T1000 (cell line): ENCODE measurements around the gene SOCS7.

Experiments
- DNase-seq: peaks from one replicate; lab custom pipeline; 2025; ENCODE audit warnings: mixed read lengths; lab: John Stamatoyannopoulos, UW

Gene SOCS7

DNA sequence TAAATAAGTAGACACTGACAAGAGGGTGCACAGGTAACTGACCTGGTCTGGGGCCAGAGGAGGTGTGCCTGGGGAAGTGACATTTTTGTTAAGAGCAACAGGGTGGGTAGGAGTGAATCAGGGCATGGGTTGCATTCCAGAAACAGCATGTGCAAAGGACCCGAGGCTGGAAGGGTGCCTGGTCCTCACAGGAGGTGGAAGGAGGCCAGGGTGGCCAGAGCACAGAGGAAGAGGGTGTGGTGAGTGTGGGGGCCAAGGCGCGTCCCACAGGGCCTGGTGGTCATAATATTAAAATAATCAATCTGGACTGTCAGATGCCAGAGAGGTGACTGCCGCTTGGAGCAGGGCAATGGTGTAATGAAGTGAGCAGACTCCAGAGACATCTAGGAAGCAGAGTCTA, 90.9 kb downstream of the SOCS7 start:
- DNase-seq: no peak

DNA sequence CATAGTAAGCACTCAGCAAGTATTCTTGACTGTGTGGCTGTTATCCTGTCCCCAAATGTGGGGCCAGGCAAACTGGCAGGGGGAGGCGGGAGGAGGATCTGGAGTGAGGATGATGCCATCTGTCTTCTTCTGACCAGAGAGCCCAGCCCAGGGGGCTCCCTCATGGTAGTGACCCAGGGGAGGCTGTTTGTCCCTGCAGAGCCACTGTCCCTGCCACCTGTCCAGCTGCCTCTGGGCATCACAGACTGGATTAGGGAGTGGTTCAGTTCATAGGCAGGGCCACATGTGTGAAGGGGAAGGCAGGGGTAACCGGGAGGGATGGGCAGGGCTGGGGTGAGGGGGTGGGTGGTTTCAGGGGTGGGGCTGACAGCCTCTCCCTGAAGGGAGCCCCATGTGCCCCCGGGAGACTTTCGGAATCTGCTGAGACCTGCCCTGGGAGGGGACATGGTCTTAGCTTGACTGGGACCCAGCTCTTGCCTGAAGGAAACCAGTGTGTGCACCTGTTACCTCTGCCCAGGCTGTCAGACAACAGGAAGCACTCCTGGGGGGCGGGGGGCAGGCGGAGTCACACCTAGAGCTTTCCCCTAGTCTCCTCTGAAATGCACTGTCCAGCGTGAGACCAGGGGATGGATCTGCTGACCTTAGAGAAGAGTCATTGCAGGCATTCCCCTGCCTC, 91.8 kb downstream of the SOCS7 start:
- DNase-seq: no peak

DNA sequence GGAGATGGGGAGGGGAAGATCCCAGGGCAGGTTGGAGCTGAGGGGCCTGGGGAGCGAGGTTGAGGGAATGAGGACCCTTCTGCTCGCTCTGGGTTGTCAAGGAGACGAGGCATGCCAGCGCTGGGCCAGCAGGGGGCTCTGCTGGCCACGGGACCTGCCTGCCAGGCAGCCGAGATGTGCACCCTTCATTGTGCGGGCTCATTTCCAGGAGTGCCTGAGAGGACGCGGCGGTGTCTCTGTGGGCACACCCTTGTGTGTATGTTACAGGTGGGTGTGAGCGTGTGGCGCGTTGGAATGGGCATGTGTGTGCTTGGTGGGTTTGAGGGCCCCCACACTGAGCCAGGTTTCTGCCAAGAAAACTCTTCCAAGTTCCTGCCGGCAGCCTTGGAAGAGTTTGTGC, 92.5 kb downstream of the SOCS7 start:
- DNase-seq: peak; percentile 33

DNA sequence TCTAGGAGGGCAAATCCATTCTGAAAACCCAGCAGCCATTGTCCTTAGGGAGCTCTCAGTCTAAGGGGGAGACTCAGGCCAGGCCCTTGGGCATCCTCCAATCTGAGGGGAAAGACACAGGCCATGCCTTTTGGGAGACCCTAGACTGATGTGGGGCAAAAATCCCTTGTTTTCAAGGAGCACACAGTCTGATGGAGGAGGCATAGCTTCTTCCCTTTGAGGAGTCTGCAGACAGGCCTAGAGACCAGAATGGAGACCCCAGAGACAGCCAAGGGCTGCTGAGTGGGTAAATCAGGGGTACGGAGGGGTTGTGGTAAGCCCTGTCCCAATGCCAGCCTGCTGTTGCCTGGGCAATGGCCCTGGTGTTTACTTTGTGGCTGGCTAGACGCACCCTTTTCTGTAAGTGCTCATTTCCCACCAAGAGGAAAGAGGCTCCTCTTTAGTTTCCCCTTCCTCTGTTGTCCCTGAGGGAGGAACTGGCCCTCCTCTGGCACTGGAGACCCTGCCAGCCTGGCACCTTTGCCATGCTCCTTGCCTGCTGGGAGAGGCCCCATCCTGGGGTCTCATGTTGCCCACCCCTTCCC, 96.0 kb downstream of the SOCS7 start:
- no peak for DNase-seq

DNA sequence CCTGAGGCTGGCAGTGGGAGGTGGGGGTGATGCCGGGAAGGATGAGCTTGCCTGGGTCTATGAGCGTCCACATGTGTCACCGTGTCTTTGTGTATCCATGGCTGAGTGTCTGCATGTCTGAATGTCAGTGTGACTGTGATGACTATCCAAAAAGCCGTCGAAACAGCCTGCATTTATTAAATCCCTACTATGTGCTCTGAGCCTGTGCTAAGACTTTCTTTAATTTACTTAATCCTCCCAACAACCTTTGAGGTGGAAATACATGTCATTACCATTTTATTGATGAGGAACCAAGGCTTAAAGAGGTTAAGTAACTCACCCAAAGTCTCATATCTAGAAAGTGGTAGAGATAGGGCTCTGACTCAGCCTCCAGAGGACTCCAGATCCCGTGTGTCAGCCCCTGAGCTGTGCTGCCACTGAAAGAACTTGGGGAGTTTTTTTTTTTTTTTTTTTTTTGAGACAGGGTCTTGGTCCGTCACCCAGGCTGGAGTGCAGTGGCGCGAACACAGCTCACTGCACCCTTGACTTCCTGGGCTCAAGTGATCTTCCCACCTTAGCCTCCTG, 96.6 kb downstream of the SOCS7 start:
- DNase-seq: no peak

DNA sequence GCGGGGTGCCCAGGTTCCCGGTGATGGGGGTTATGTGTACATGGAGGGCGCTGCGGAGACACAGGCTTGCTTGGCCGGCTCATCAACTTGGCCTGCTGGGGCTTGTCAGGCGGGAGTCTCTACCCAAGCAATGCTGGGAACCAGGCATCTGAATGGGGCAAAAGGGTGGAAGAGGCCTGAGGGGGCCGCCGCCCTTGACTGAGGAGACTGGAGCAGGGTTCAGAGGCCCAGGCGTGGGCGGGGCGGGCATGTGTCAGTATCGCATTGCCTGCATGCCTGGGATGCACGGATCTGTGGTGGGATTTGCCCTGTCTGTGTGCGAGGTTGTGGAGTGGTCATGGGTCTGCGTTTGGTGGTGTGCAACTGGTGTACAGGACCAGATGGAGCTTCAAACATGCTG, 97.7 kb downstream of the SOCS7 start:
- no peak for DNase-seq

DNA sequence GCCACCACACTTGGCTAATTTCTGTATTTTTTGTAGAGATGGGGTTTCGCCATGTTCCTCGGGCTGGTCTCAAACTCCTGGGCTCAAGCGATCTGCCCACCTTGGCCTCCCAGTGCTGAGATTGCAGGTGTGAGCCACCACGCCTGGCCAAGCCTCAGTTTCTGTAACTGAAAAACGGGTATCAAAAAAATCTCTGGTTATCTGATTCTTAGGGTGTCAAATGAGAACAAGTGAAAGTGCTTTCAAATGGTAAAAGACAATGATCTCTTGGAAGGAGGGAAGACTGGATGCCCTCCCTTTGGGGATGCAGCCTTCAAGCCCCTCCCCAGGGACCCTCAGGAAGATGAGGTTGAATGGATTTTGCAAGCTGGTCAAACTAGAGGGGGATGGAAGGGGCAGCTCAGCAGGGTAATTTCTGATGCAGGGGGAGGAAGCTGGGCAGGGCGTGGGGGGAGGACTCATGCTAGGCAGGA, 98.9 kb downstream of the SOCS7 start:
- no peak for DNase-seq

DNA sequence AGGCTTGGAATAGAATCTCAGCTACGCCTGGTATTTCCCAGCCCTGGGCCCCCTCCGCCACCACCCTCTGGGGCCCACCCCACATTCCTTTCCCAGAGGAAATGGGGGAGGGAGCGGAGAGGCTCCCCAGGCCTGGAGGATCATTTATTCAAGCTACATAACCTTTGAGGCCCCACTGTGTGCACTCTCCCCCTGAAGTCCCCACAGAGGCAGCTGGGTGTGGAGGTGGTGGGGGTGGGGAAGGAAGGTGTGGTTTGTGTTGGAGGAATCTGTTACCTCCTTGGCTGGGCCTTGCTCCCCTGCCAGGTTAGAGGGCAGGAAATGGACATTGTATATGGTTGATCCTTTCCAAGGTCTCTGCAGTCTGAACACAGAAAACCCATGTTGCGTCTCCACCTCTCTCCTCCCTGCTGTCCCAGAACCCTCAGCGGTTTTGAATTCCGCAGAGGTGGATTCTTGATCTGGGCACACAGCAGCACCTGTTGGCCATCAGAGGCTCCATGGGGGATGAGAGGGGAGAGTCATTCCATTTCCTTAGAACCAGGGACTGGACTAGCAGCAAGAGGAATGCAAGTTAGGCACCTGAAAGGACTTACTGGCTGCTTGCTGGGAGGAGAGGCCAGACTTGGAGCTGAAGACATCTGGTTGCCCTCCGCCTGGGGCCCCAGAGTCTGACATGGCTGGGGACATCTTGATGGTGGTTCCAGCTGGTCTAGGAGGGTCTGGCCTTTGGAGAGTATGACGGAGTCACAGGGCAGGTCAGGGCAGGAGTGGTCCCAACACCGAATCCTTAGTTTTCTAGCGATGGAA, 99.6 kb downstream of the SOCS7 start:
- no peak for DNase-seq

DNA sequence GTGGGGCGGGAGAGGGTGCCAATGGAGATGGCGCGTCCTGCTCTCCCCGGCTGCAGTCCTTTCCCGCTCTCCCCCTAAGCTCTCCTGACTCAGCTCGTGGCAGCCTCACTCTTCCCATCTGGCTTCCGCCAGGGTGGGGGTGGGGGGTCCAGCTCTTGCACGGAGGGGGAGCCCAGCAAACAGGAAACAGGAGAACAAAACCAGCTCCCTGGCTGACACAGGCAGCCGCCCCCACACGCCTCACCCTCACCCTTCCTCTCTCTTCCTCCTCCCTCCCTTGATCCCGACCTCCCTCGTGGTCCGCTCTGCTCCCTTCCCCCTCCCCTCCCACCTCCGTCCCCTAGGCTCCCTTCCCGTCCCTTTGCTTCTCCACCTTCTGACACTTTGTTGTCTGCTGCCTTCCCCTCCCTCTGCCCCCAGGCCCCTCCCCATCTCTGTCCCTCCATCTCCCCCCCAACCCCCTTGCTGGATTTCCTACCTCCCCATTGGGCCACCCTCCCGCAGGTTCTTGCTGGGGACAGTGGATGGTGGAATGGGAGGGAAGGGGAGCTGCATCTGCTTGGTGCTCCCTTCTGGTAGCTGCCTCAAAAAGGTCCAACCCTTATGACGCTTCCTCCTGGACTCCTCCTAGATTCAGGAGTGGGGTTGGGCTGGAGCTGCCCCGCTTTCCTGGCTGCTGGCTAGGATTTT, 100.3 kb downstream of the SOCS7 start:
- DNase-seq: no peak

DNA sequence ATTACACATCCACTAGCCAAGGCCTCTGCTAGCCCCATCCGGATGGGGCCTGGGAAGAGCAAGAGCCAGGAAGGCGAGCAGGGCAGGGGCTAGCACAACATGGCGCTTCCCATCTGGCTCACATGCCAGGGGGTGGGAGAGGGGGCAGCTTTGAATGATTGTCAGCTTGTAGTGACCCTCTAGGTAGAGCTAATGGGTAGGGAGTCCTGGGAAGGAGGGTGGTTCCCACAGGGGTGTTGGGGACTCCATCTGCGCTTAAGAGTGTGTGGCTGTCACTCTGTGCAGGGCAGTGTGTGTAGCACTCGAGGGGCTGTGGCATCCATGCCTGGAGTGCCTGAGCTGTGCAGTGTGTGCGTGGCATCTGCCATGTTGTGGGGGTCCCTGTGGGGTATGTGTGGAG, 101.1 kb downstream of the SOCS7 start:
- DNase-seq: no peak

DNA sequence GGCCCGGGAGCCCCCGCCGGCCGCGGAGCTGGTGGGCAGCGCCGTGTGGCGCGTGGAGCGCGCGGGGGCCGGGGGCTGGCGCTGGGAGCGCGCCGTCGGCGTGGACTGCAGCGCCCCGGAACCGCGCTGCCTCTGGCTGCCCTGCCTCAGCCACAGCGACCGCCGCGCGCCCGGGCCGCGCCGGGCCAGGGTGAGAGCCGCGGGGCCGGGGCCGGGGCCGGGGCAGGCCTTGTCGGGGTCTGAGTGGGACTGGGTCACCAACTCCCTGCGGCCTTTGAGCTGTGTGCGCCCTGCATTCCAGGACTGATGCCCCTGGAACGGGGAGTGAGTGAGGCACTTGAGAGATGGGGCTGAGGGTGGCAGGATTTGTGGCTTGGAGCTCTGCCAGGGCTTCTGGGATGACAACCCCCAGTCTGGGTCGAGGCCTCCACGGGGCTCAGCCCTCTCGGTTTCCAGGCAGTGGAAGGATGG, 102.3 kb downstream of the SOCS7 start:
- peak; percentile 40 for DNase-seq

DNA sequence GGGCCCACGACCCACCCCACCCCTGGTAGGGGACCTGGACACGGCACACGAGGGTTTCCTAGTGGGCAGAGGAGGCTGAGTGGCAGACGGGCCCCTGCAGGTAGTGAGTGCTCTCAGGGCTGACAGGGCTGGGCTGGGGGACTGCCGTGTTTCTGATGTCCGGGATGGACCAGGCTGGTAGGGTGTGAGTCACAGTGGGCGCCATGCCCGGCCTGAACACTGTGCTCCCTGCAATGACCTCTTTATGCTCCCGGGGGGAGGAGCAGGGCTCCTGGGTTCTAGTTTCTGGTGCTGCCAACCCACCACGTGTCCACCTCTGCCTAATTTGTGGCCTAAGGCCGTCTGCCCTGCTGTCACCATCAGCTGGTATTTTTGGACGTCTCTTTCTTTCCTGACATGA, 102.9 kb downstream of the SOCS7 start:
- DNase-seq: peak; percentile 66
